ENCODE data around the gene SLC1A2. TPM values are rescaled to one million over a fixed set of nuclear protein-coding genes. Genes with fewer than 3 reads are reported as not detected.

SLC1A2 gene
- total RNA-seq, 1 donor from 2014 or later = 2.2 TPM

GRCh38 chr11:35413598-35413997 is 5.8 kb downstream of the SLC1A2 start:
- DNase-seq = no peak

GRCh38 chr11:35412285-35412684 is 7.1 kb downstream of the SLC1A2 start:
- no peak for DNase-seq

DNA sequence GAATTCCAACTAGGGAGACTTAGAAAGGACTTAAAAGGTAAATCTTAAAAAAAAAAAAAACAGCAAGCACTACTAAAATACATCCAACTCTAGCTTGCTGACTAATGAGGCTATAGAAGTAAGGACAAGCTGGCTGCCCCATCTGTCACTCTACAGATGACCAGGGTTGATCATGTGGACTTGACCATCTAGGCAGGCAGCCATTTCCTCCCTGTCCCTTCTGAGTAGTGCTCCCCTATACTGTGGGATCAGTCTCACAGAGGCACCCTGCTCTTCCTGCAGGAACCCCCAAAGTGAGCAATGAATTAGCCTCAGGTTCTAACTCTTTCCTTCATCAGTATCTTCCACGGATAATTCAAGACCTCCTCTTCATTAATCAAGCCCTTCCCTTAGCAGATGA is 12.3 kb downstream of the SLC1A2 start:
- no peak for DNase-seq

DNA sequence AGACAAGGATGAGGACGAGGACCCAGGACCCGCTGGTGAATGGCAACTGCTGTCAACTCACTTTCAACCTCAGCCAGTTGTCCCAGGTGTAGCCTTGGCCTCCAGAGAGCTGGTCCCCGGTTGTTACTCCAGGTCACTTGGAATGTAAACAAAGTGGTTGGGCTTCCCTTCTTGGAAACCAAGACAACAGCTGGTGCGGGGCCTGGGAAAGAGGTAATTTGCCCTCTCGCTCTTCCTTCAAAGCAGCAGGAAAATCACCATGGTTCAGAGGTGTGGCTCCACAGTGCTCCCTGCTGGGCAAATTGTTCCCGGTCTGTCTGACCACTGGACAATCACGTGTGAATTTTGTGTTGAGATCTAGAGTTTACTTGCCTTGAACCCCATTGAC is 15.0 kb downstream of the SLC1A2 start:
- DNase-seq = no peak

- no peak for DNase-seq
Measured at GRCh38 chr11:35403765-35404387, 15.5 kb downstream of the SLC1A2 start.

DNA sequence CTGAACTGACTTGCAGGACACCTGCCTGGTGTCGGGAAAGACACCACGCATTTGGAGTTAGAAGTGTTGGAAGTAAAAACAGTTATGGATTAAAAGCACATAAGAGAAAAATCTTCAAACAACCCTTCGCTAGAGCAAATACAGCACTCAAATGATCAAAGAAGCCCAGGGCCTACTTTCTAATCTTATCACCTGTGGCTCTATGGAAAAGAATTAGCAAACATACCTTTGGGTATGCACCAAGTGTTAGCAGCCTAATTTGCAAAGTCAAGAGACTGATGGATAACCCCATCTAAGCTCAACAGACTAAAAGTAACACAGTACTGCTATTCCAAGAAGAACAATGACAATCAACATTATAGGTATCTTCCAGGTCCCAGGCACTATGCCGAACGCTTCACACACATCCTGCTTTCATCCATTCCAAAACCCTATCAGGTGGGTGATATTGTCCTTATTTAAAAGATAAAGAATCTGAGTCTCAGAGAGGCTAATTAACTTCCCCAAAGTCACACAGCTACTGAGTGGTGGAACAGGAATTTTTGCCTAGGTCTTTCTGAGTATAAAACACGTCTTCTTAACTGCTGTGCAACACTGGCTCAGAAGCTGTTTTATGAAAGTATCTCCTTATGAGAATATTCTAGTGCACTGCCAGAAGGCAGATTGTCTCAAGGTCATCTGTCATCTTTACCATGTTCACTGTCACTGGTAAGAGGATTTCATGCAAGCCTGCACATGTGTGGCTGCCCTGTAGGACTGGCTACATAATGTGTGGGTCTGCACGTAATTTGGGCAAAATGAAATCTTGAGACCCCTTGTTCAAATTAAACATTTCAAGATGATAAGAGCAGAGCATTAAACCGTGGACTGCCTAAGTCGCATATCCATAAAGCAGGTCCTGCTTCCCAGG is 16.4 kb downstream of the SLC1A2 start:
- no peak for DNase-seq

DNA sequence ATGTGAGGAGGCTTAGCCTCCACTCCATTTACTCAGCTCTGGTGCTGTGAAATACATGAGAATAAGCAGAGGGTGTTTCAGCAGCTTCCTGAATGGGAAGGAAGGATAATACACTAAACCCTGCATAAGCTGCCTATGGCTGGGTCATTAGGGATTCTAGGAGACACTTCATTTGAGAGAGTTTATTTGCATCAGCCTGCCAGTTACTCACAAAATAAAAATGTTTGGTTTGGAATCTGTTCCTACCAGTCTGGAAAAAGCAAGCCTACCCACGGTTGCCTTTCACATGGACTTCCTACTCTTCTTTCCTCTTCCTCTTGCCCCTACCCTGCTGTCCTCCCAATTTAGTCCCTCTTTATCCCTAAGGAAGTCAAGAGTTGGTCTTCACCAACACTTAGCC is 20.5 kb downstream of the SLC1A2 start:
- no peak for DNase-seq

- DNase-seq = no peak
Measured at GRCh38 chr11:35394941-35395340, 24.4 kb downstream of the SLC1A2 start.

- DNase-seq = no peak
Measured at GRCh38 chr11:35393098-35393497, 26.3 kb downstream of the SLC1A2 start.

DNA sequence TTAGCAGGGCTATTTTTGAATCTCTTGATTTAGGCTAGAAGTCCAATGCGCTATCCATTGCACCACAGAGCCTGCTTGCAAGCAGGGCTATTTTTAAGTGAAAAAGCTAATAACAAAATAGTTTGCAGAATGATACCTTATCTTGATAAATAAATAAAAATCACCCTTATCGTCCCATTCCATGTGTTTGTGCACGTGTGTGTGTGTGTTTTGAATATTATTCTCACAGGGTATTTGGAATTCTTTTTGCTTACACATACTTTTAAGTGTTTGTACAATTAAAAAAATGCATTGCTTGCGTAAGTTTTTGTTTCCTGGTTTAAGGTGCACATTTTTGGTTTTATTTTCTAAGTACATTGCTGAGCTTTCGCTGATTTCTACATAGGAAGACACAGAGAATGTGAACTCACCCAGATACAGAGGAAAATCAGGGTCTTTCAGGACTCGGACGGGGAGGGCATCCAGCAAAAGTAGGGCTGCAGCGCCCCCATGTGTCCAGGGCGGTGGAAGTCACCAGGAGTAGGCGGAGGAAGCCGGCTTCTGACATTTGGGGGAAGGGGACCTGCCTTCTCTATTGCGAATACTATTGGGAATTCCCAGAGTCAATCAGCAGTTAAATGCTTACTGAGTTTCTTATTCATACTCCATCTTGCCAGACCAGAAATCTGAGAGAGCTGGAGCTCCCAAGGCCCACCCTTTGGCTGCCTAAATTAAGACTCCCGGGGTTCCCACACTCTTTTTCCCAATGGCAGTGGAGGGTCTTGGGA is 27.3 kb downstream of the SLC1A2 start:
- DNase-seq = peak; percentile 94

- DNase-seq = no peak
Measured at GRCh38 chr11:35390737-35391682, 28.3 kb downstream of the SLC1A2 start.

- DNase-seq = no peak
Measured at GRCh38 chr11:35389897-35390465, 29.4 kb downstream of the SLC1A2 start.

GRCh38 chr11:35389112-35389511 is 30.2 kb downstream of the SLC1A2 start:
- DNase-seq = no peak

GRCh38 chr11:35388061-35388460 is 31.3 kb downstream of the SLC1A2 start:
- no peak for DNase-seq

GRCh38 chr11:35387111-35387982 is 32.0 kb downstream of the SLC1A2 start:
- DNase-seq = no peak

- DNase-seq = no peak
Measured at GRCh38 chr11:35383953-35384352, 35.4 kb downstream of the SLC1A2 start.

GRCh38 chr11:35381709-35382322 is 37.5 kb downstream of the SLC1A2 start:
- no peak for DNase-seq

DNA sequence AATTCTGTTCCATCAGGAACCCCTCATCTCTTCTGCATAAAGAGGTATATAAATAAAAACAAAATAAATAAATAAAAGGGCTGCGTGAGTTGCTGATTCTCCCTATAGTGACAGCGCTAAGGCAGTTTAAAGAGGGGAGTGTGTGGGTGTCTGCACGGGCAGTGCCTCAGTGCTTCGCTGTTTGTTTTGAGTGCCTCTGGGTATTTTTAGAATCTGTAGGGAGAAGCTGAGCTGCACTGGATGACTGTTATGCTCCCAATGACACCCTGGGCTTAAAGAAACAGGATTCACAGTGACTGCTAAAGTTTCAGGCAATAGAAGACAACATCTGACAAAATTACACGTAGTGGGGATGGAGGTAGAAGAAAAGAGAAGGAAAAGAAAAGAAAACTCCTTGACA is 38.8 kb downstream of the SLC1A2 start:
- DNase-seq = no peak

DNA sequence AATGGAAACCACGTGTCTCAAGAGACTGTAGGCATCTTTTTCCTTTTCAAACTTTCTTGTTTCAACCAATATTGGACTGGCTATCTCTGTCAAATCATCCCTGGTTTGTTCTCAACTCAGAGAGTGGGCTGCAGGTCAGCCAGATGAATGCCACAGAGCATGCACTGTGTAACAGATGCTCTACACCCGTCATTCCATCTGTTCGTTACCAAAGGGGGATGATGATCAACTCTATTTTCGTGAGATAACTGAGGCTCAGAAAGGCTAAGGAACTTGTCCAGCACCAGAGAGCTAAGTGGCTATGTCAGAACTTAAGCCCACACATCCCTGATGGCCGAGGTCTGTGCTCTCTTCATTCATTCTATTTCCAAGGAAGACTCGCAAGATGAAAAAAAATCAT is 42.1 kb downstream of the SLC1A2 start:
- no peak for DNase-seq

DNA sequence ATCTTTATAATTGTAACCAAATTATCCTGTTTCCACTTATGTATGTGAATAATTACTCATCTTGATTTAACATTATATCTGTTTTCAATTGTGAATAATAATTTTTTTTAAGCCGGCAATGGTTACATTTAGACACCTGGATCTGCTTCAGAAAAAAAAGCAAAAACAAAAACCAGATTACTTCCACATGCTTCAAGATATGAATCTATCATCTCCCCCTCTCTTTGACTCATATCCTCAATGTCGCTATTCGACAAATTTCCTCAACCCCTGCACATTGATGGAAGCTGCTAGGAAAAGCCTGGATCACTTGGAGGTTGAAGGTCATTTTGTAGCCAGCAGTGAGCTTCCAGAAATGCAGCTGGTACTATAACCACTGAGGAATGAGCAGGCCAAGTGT is 42.7 kb downstream of the SLC1A2 start:
- peak; percentile 24 for DNase-seq
